ENCODE results near the gene THOC3. TPM values are rescaled to one million over a fixed set of nuclear protein-coding genes. Genes with fewer than 3 reads are reported as not detected.
"Not testable (repeated sequence)": the region's sequence is repeated elsewhere in the genome, so short reads cannot be mapped to it uniquely, and the experiment has no call there.

The THOC3 gene
- 66.8 TPM for total RNA-seq

GRCh38 chr5:175967471-175968372 lies at the start of gene THOC3:
THOC3 (minus strand) TSS chr5:175968315; CDS start chr5:175968208, 107 bp downstream.
- peak; percentile 83 to 84 (median 84) for DNase-seq (ENCODE audit: low read depth in 2 of 3, low spot score in 2 of 3)

GRCh38 chr5:176017324-176017723 lies 49.2 kb upstream of the THOC3 start:
- DNase-seq (ENCODE audit: low read depth in 2 of 3, low spot score in 2 of 3) = not testable (repeated sequence)

- not testable (repeated sequence) for DNase-seq (ENCODE audit: low read depth in 2 of 3, low spot score in 2 of 3)
Observed at GRCh38 chr5:176014360-176014759, 46.2 kb upstream of the THOC3 start.

GRCh38 chr5:176011088-176011487 lies 43.0 kb upstream of the THOC3 start:
- DNase-seq (ENCODE audit: low read depth in 2 of 3, low spot score in 2 of 3) = not testable (repeated sequence)

GRCh38 chr5:176010202-176010601 lies 42.1 kb upstream of the THOC3 start:
- DNase-seq (ENCODE audit: low read depth in 2 of 3, low spot score in 2 of 3) = not testable (repeated sequence)

GRCh38 chr5:176007220-176007619 lies 39.1 kb upstream of the THOC3 start:
- DNase-seq (ENCODE audit: low read depth in 2 of 3, low spot score in 2 of 3) = not testable (repeated sequence)

GRCh38 chr5:176006819-176007218 lies 38.7 kb upstream of the THOC3 start:
- DNase-seq (ENCODE audit: low read depth in 2 of 3, low spot score in 2 of 3) = not testable (repeated sequence)

- DNase-seq (ENCODE audit: low read depth in 2 of 3, low spot score in 2 of 3) = not testable (repeated sequence)
Observed at GRCh38 chr5:175997979-175998378, 29.9 kb upstream of the THOC3 start.

- DNase-seq (ENCODE audit: low read depth in 2 of 3, low spot score in 2 of 3) = not testable (repeated sequence)
Observed at GRCh38 chr5:175997495-175997894, 29.4 kb upstream of the THOC3 start.

- DNase-seq (ENCODE audit: low read depth in 2 of 3, low spot score in 2 of 3) = not testable (repeated sequence)
Observed at GRCh38 chr5:175996791-175997190, 28.7 kb upstream of the THOC3 start.

GRCh38 chr5:175995506-175995905 lies 27.4 kb upstream of the THOC3 start:
- DNase-seq (ENCODE audit: low read depth in 2 of 3, low spot score in 2 of 3) = not testable (repeated sequence)

- DNase-seq (ENCODE audit: low read depth in 2 of 3, low spot score in 2 of 3) = not testable (repeated sequence)
Observed at GRCh38 chr5:175979371-175979995, 11.4 kb upstream of the THOC3 start.

- not testable (repeated sequence) for DNase-seq (ENCODE audit: low read depth in 2 of 3, low spot score in 2 of 3)
Observed at GRCh38 chr5:175968381-175968780, 266 bp upstream of the THOC3 start.

- not testable (repeated sequence) for DNase-seq (ENCODE audit: low read depth in 2 of 3, low spot score in 2 of 3)
Observed at GRCh38 chr5:175962329-175962728, 5.8 kb downstream of the THOC3 start.

GRCh38 chr5:175960228-175960627 lies 7.9 kb downstream of the THOC3 start:
- DNase-seq (ENCODE audit: low read depth in 2 of 3, low spot score in 2 of 3) = not testable (repeated sequence)

GRCh38 chr5:175958515-175958914 lies 9.6 kb downstream of the THOC3 start:
- DNase-seq (ENCODE audit: low read depth in 2 of 3, low spot score in 2 of 3) = not testable (repeated sequence)

- not testable (repeated sequence) for DNase-seq (ENCODE audit: low read depth in 2 of 3, low spot score in 2 of 3)
Observed at GRCh38 chr5:175954107-175954506, 14.0 kb downstream of the THOC3 start.

- DNase-seq (ENCODE audit: low read depth in 2 of 3, low spot score in 2 of 3) = not testable (repeated sequence)
Observed at GRCh38 chr5:175952810-175953209, 15.3 kb downstream of the THOC3 start.

GRCh38 chr5:175951339-175951969 lies 16.7 kb downstream of the THOC3 start:
- not testable (repeated sequence) for DNase-seq (ENCODE audit: low read depth in 2 of 3, low spot score in 2 of 3)

- not testable (repeated sequence) for DNase-seq (ENCODE audit: low read depth in 2 of 3, low spot score in 2 of 3)
Observed at GRCh38 chr5:175948329-175949108, 19.6 kb downstream of the THOC3 start.

All from hematopoietic multipotent progenitor cell (in vitro differentiated cells).